ENCODE data around the gene UBR2. TPM values are rescaled to one million over a fixed set of nuclear protein-coding genes. Genes with fewer than 3 reads are reported as not detected.

Gene UBR2
- total and polyA plus RNA-seq, 2 of the 4 experiments (the other 2 are of a cell fraction) = 7.7 to 32.3 TPM

- ATAC-seq (ENCODE audit: low read depth) (peak; percentile 32; the same call in 1 of the 2 replicates), DNase-seq (no peak)
- WGBS, 2 experiments (ENCODE audit: extremely low coverage in 2 of 2, insufficient read length in 1 of 2) = no CpG with 5 or more reads among the region's 1 CpG
- H4K20me1 ChIP-seq (ENCODE audit: insufficient read depth, low read length) = no peaks in the 10 kb centered on the region; the same call in 1 of the 2 replicates
- no peak overlapping the region for H3K4ac ChIP-seq (ENCODE audit: low read depth, low read length)
- H4K8ac ChIP-seq (ENCODE audit: low read depth in 2 of 2, low read length in 2 of 2) = no peak overlapping the region
- H3K23ac ChIP-seq (ENCODE audit: low read depth, low read length) = no peak overlapping the region
- no peak for TF ChIP-seq MXI1 (IDR thresholded peaks at IDR 0.05; ENCODE audit: borderline replicate concordance, low read depth, low read length)
- TF ChIP-seq CTCF (conservative IDR thresholded peaks at IDR 0.05; ENCODE audit: low read depth, low read length) = no peak
- TF ChIP-seq USF2 (IDR thresholded peaks at IDR 0.05; ENCODE audit: low read depth, low read length) = no peak
- no peak for TF ChIP-seq MAFK (IDR thresholded peaks at IDR 0.05; ENCODE audit: low read depth, low read length)
- TF ChIP-seq CHD1 (IDR thresholded peaks at IDR 0.05; ENCODE audit: low read depth, low read length) = no peak
- no peak for TF ChIP-seq RCOR1 (IDR thresholded peaks at IDR 0.05; ENCODE audit: insufficient replicate concordance, low read length)
- TF ChIP-seq FOS (IDR thresholded peaks at IDR 0.05; ENCODE audit: low read depth, low read length) = no peak
- TF ChIP-seq CEBPB (IDR thresholded peaks at IDR 0.05; ENCODE audit: low read depth, low read length) = no peak
- no peak overlapping the region for H2AK9ac ChIP-seq (replicated peaks; ENCODE audit: low read depth, low read length, poor library complexity)
- H2BK5ac ChIP-seq (ENCODE audit: low read depth, low read length, poor library complexity, severe bottlenecking) = no peak overlapping the region
- no peak overlapping the region for H2BK120ac ChIP-seq (ENCODE audit: low read depth, low read length)
- H3K4me3 ChIP-seq (ENCODE audit: insufficient read depth, low read depth, low read length) = no peak overlapping the region
- ChIA-PET POLR2A (ENCODE audit: unreplicated experiment) (no interaction called here), CTCF (no interaction called here)
- no peak overlapping the region for H3K4me2 ChIP-seq (ENCODE audit: low read depth, low read length)
- H3K9me1 ChIP-seq (ENCODE audit: insufficient read depth, low read length) = peaks cover 8% of the 10 kb centered on the region; the same call in 1 of the 2 replicates
- intact Hi-C loops (cut with micrococcal nuclease) (no loop called here), dilution Hi-C loops (cut with HindIII; ENCODE audit: low sequenced_read_pairs, unreplicated experiment) (no loop called here), in situ Hi-C loops (cut with MboI; ENCODE audit: low sequenced_read_pairs) (no loop called here)
- no peak overlapping the region for H3K56ac ChIP-seq (ENCODE audit: extremely low read depth, insufficient read depth, low read length)
- H3K9ac ChIP-seq (ENCODE audit: low read depth, low read length) = no peak overlapping the region
- no peak overlapping the region for H2BK15ac ChIP-seq (ENCODE audit: low read depth, low read length)
- BruUV-seq (replicated peaks) = no TSS peak
- no peak overlapping the region for H2AK5ac ChIP-seq (ENCODE audit: low read depth, low read length)
- no peak overlapping the region for H3K14ac ChIP-seq (replicated peaks; ENCODE audit: low read depth, low read length)
- H3K27ac ChIP-seq (ENCODE audit: insufficient read depth, low read length) = no peak overlapping the region
- H3K4me1 ChIP-seq (ENCODE audit: control insufficient read depth, insufficient read depth, low read length) = no peaks in the 10 kb centered on the region
- no peak overlapping the region for H4K5ac ChIP-seq (ENCODE audit: low read depth, low read length)
- H3K18ac ChIP-seq (ENCODE audit: low read depth, low read length) = no peak overlapping the region
- peaks cover 12% of the 10 kb centered on the region for H3K36me3 ChIP-seq (ENCODE audit: control insufficient read depth, insufficient read depth, low read length)
- no peak overlapping the region for H4K91ac ChIP-seq (ENCODE audit: insufficient read depth, low read depth, low read length)
- H2BK20ac ChIP-seq (ENCODE audit: low read depth, low read length) = no peak overlapping the region
- H2AFZ ChIP-seq (replicated peaks; ENCODE audit: low read length, poor library complexity) = no peak overlapping the region
- H3K79me1 ChIP-seq (ENCODE audit: low read depth in 1 of 2, low read length in 2 of 2) = peaks cover 25 to 31% of the 10 kb centered on the region in 2 experiments
- H3K9me3 ChIP-seq (ENCODE audit: control insufficient read depth, insufficient read depth, low read length) = no peaks in the 10 kb centered on the region
- no peaks in the 10 kb centered on the region for H3K27me3 ChIP-seq (ENCODE audit: control insufficient read depth, insufficient read depth, low read length)
These were observed 63.8 kb downstream of the UBR2 start for GRCh38 chr6:42627674-42628073.
